ENCODE results near the gene MROH2A. TPM values are rescaled to one million over a fixed set of nuclear protein-coding genes. Genes with fewer than 3 reads are reported as not detected.

MROH2A gene
- total RNA-seq, 1 experiment from 2014 or later, result not detected

DNA sequence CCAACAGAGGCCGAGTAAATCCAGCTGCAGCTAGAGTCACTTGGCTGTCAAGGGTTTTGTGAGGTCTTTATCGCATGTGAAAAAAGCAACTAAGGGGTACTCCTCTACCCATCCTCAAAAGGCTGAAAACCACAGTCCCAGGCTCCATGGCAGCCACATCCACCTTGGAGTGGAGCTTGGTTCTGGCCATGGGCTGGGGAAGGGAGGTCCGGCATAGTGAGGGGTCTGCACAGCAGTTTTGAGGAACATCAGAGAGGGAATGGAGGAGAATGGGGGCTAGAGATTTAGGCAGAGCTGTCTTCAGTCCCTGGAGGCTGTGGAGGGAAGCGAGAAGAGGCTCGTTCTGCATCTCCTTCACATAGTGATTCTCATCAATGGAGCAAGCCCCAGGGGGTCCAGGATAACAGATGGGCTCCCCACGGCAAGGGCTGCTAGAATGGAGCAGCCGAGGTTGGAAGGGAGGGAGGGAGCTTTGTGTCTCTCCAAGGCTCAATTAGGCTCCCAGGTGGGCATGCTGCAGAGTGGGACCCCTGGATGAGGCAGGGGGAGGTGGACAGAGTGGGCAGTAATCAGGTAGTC is 21.0 kb downstream of the MROH2A start:
- no peak for DNase-seq (ENCODE audit: low read depth)

DNA sequence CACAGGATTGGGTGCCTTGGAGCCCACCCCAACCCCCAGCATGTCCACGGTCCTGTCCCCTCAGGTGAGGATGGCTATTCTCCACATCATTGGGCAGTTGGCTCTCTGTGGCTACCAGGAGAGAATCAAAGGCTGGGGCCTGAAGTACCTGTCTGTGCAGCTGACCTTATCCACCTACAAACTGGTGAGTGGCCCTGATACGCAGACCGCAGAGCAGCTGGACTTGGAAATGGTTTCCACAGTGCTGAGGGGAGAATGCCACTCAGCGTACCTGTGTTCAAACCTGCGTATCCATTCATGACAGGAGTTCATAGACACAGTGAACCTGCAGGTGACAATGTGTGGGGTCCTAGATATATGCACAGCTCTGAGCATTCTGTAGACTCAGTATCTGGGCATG is 21.6 kb downstream of the MROH2A start:
- DNase-seq (ENCODE audit: low read depth), result no peak

DNA sequence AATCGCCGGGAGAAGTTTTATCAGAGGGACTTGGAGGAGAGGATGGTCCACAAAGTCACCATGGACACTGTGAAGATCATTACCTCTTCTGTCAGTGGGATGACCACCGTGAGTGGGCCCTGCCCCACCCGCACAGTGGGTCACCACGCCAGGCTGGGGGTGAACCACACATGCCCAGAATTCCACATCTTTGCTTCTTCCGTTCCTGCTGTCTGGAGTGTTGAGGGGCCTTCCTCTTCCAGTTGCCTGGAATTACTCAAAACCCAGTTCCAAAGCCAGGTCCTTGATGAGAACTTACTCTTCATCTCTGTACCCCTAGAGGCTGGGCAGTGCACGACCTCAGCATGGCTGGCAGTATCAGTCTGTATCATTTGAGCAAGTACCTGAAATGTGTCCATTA is 22.1 kb downstream of the MROH2A start:
- DNase-seq (ENCODE audit: low read depth), result no peak

DNA sequence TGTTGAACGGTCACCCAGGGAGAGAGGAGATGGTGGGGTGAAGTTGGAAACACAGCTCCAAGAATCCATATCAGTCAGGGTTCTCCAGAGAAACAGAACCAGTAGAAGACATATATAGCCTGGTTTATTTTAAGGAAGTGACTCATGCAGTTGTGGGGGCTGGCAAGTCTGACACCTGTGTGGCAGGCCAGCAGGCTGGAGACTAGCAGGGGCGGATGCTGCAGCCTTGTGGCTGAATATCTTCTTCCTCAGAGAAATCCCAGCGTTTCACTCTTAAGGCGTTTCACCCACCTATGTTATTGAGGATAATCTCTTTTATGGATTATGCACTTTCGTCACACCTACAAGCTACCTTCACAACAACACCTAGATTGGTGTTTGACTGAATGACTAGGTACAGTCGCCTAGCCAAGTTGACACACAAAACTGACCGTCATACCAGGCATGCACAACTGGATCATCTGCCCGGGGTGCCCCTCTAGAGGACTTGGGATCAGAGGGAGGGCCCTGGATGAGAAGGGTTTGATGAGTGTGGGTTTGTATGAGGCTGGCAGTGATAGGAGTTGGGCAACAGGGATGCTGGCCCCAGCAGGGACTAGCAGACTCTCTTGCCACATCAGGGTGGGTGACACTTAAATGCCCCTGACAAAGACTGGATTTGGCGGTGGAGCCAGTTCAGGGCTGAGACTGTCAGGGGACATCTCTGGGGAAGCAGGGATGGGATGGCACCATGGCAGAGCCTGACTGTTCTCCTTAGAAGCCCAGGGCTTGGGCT is 23.4 kb downstream of the MROH2A start:
- DNase-seq (ENCODE audit: low read depth), result peak; percentile 67

DNA sequence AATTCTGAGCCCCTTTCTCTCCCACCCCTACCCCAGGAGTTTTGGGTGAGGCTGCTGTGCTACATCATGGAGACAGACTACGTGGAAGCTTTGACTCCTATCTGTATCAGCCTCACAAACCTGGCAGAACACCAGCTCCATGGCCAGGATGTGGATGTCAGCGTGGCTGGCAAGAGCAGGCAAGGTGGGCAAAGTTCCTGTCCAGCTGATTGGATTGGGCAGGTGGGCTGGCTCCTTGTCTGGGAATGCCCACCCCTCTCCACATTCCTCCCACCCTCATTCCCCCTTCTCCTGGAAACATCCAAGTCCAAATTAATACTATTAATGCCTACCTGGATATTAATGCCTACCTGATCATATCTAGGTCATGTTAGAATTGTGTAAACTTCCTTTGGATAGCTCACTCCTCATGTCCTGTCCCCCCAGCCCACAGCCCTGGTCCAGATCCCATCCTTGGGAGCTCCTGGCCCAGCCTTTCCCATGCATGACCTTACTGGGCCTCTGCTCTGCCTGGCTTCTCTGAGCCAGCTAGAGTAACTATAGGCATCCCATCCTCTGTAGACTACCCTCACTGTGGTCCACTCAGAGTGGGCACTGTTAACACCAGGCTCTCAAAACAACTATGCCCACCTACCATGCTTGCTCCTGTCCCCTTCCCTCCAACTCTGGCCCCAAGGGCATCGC is 24.1 kb downstream of the MROH2A start:
- DNase-seq (ENCODE audit: low read depth), result no peak

DNA sequence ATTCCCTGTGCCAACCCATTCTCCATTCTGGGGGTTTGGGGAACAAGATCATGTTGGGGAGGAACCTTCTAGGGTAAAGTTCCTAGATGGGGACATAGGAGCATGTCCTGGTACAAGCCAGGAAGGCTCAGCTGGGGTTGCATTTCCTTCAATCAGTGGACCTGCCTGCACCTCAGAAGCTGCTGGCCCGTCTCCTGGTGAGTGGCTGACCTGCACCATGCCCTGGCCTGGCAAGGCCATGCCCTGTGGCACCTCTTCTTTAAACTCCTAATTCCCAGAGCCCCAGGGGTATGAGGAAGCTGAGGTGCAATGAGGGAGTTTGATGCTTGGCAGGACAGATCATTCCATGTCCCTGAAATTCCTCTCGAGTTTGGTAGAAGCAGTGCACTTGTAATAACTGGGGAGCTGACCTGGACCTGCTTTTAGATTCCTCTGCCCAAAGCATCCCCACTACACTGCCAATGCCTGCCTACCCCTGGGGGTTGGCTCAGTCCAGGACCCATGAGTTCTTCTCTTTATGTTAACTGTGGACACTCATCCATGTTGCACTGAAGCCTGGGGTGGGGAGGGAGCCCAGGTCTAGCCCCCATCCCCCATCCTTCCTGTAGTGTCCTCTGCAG is 25.3 kb downstream of the MROH2A start:
- DNase-seq (ENCODE audit: low read depth), result no peak

DNA sequence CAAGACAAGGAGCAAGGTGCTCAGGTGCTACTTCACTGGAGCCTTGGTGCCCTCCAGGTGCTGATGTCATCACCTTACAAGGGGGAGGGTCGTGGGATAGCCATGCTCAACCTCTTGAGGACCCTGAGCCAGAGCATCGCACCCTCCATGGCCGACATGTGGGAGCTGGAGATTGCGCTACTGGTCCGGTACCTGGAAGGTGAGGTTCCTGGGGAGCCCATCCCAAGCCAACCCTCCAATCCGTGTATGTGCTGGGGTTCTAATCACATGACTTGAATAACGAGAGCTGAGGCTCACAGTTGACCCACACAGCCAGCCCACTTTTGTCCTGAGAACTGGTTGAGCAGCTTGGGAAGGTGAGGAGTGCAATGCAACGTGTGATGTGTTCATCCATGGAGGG is 25.9 kb downstream of the MROH2A start:
- DNase-seq (ENCODE audit: low read depth), result no peak

DNA sequence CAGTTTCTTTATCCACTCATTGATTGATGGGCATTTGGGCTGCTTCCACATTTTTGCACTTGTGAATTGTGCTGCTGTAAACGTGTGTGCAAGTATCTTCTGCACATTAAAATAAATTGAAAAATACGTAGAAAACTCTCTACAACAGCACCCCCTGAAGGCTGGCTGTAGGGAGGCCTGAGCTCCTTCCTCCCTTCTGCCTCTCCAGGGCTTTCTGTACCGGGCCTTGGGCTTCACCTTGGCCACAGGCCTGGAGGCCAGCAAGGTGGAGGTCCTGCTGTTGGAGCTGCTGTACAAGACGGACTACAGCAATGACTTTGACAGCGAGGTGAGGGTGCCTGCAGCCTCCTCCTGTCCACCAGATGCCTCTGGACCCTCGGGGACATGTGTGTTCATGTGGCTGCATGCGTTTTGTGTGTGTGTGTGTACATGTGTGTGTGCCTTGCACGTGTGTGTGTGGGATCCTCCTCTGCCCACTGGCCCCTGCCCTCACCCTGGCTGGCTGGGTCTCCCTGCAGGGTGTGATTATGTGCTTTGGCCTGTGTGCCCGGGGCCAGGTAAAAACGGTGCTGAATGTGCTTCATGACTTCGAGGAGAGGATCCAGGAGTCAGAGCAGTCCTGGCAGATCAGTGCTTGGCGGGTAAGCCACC is 29.2 kb downstream of the MROH2A start:
- DNase-seq (ENCODE audit: low read depth), result no peak

DNA sequence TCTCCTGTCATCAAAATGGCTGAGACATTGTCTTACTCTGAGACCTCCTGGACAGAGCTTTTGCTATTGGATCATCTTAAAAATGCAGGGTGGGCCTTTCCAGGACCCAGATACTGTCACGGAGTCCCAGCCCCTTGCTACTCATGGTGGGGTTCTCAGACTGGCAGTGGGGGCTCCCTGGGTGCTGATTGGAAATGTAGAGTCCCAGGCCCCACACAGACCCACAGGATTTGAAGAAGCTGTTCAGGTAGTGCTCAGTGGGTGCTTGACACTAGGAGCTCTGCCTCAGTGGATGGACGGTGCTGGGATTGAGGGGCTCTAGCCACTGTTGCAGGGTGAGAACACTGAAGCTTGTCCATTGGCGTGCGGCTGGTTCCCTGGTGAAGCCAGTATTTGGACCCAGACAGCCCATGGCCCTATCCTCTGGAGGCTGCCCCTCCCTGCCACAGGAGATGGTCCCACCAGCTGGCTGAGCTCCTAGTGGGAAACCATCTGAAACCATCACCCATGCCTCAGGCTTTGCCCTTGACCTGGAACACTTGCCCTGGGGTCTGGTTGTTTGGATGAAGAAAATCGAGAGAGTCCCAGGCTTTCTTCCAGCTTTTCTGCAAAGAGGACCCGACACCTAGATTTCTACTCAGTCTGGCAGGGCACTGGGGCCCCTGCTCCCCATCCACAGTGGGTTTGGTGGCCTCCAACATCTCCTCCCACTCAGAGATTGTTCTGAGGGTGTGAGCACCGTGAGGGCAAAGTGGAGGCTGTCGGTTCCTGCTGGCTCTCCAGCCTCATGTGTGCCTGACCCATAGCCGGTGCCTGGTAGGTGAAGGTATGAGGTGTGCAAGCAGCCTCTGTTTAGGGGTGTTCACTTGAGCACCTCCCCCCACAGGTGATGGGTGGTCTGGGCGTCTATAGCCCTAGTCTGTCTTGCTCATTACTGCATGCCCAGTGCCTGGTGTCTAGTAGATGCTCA is 30.1 kb downstream of the MROH2A start:
- DNase-seq (ENCODE audit: low read depth), result no peak

DNA sequence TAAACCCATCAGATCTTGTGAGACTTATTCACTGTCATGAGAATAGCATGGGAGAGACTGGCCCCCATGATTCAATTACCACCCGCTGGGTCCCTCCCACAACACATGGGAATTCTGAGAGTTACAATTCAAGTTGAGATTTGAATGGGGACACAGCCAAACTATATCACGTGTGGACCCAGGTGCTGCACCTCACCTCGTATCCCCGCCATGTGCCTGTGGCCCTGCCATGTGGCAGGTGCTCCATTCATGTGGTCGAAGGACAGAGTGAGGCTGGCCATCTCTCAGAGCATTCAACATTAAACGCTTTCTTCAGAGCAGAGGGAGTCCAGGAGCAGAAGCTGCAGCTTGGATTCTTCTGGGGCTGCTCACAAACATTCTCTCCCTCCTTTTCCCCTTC is 32.3 kb downstream of the MROH2A start:
- no peak for DNase-seq (ENCODE audit: low read depth)

DNA sequence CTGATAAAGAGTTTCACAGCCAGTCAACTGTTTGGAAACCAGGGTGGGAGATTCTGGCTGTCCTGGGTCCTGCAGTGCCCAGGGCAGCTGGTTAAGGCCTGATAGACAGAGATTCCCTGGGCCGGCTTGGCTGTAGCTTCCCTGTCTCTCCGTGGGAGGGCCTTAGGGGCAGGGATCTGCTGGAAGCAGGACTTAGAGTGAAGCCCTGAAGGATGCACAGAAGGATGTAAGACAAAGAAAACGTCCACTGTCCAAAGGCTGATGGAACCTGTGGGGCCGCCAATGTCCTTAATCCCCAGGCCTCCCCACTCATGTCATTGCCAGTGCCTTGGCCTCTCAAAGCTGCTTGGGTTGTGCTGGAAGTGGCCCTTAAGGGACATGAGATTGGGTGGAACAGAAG is 33.0 kb downstream of the MROH2A start:
- no peak for DNase-seq (ENCODE audit: low read depth)

DNA sequence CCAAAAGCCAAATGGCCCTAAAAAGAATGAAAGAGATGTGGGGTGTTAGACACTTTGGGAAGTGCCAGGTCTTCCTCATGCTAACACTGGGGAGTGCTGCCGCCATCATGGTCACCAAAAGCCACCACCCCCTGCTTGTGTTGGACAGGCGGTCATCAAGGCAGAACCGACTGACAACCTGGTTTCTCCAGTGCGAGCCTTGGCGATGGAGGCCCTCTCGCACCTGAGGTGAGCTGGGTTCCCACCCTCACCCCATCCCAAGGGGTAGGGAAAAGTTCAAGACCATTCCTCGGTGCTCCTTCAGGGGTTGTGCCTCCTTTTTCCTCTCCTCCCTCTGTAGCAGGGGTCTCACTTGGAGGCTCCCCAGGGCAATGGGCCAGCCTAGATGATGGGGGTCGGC is 33.6 kb downstream of the MROH2A start:
- no peak for DNase-seq (ENCODE audit: low read depth)

DNA sequence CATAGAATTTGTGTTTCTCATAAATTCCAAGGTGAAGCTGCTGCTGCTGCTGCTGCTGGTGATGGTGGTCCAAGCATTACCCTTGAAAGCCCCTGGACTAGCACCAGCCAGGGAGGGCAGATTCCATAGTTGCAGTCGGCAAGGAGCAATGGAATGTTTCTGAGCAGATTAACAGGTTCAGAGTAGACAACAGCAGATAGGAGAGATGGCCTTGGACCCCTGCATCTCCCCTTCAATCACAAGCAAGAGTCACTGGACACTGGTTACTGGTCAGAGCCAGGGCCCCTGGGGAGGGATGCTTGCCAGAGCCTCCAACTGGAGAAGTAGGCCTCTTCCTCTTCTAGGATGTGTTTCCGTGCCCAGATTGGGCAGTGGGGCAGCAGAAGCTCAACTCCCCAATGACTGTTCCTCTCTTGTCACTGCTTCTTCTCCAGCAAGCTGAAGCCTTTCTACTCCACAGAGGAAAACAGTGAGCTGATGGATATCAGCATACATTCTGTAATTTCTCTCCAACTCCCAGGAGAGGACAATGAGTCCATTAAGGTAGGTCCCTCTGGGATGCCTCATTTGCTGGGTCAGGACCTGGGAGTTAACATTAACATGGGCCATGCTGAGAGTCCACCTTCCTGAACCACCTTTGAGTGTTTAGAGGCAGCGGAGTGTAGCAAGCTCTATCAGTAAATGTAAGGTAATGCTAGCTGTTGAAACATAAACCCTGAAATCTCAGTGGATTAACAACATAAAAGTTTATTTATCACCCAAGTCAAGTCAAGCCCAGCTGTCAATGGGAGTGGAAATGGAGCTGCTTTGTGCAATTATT is 35.3 kb downstream of the MROH2A start:
- no peak for DNase-seq (ENCODE audit: low read depth)

DNA sequence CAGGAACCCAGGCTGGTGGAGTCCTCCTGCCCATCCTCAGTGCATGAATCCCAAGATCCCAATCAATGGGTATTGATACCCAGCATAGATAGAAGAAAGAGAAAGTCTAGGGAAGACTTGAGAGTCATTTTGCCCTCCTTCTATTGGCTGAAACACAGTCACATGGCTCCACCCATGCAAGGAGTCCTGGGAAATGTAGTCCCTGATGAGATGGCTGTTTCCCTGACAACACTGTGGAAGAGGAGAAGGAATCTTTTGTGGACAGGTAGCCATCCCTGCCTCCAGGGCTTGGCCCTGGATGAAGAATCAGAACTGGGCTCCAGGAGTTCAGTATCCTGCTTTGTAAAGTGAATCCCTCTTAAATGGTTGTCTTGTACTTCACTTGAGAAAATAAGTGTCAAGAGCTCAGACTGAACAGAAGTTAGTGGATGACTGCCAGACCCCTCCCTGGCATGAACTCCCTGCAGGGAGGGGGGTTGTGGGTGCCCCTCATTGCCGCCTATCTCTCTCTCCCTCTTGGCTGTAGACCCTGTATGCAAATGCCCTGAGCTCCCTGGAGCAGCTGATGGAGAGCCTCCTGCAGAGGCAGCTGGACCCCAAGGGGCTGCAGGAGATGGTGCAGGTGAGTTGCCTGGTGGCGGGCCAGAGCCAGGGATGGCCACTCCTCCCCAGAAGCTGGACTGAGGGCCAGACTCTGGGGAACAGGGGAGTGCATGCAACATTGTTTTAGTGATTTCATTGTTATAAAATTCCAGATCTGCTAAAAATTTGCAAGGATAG is 36.1 kb downstream of the MROH2A start:
- DNase-seq (ENCODE audit: low read depth), result peak; percentile 23

DNA sequence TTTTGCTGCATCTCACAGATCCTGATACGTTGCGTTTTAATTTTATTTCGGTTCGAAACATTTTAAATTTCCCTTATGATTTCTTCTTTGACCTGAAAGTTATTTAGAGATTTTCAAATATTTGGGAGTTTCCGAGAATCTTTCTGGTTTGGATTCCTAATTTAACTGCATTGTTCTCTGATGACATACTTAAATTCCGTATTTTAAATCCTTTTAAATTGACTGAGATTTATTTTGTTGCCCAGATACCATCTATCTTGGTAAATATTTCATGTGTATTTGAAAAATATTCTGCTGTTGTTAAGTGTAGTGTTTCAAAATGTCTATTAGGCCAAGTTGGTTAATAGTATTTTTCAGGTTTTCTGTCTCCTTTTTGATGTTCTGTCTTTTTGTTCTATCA is 37.7 kb downstream of the MROH2A start:
- DNase-seq (ENCODE audit: low read depth), result no peak

DNA sequence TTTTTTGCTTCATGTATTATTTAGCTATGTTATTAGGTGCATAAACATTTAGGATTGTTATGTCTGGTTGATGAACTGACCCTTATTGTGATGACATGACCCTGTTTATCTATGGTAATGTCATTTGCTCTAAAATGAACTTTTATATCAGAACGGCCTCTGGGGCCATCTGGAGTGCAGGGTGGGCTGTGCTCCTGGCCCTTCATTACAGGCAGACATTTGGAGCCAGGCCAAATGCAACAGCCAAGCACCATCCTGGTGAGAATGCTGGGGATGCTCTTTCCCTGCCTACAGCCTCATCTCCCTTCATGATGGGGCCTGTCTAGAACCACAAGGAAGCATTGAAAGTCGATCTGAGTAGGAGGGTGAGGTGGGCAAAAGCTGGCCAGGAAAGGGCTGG is 38.2 kb downstream of the MROH2A start:
- DNase-seq (ENCODE audit: low read depth), result no peak

DNA sequence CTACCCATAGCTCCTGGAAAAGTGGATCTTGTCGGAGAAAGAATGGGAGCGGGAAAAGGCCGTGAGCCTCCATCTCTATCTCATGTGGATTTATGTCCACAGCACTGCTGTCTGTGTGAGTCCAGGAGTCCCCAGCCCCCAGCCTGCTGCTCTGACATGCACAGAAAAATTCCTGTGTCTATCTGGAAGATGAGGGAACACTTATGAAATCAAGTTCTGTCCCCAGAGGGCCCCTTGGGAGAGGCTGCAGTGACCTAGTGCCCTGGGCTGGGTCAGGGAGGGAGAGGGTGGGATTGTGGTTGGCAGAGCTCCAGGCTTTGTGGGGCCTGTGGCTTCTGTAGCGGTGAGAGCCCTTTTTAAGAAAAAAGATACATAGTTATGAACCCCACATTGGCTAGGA is 38.6 kb downstream of the MROH2A start:
- DNase-seq (ENCODE audit: low read depth), result no peak

DNA sequence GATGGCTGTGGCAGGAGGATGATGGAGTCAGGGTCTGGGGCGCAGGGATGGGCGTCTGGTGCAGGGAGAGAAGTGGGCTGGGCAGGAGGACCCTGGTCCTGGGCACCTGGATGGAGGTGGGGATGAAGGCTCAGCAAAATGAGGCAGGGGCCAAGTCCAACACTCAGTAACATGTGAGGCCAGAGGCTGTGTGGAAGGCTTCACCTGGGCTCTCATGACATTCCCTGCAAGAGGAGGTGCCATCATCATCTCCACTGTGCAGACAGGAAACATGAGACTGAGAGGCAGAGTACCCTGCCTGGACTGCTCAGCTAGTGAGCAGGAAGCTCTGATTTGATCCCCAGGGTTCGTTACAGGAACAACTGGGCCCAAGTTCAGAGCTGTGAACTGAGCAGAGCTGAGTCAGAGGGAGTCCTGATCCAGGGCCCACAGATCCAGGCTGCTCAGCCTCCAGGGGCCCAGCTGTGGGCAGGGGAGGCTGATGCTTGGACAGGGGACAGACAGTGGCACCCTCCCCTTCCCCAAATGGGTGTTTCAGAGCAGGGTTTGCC is 39.3 kb downstream of the MROH2A start:
- no peak for DNase-seq (ENCODE audit: low read depth)
